8988T (cell line): ENCODE results near the gene GORASP1.

Experiments used
- DNase-seq: peaks from one replicate; pipeline ENCODE4 v3.0.0; 2011

GORASP1 gene

GRCh38 chr3:39107388-39108199, at the start of gene GORASP1, which contains the start of gene TTC21A:
Gene GORASP1 (minus strand): TSS chr3:39107627. CDS start chr3:39107541, 86 bp downstream.
Gene TTC21A (plus strand): TSS chr3:39107680. CDS start chr3:39107838, 158 bp downstream.
- DNase-seq = peak; percentile 96

DNA sequence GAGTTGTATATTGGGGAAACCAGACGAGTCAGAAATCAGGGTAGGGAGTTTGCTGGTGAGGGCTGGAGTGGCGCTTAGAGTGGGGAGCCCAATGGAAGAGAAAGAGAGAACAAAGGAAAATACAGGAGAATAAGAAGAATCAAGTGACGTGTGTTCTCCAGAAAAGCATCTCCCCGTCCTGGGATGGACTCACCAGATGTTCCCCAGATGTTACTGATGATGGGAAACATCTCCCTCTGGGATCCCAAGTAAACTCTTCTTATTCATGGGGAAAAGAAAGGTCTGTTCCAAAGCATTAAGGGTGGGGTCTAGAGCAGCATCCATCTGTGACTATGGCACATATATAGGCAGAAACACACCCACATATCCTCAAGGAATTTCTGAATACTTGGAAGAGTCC, 49.0 kb upstream of the GORASP1 start:
- no peak for DNase-seq

DNA sequence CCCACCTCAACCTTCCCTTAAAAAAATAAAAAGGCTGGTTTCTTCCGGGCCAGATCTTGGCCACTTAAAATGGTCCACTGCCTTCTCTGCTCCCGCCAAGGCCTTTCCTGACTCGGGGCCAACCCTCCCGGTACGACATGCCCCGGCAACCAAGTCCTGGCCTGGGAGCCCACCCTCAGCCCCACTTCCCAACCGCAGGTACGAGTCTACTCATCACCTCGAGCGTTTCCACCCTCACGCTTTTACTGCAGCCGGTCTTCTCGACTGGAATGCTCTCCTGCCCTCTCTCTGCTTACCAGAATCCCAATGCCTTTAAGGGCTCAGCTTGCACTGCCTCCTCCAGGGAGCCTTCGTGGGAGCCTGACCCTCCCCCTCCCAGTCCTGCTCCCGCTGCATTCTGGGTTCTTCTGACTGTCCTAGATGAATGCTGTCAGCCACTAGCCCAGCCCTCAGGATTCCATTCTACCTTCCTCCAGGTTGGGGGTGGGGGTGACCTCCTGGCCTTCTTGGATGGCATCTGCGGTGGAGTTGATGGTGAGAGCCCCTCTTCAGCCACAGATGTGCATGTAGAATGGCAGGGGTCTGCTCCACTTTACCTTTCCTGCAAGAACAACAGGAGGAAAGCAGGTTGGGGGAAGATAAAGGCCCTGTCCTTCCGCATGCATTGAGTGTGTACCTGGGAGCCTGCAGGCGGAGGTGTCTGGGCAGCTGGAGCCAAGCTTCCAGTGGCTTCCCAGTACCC, 47.0 kb upstream of the GORASP1 start:
- no peak for DNase-seq

DNA sequence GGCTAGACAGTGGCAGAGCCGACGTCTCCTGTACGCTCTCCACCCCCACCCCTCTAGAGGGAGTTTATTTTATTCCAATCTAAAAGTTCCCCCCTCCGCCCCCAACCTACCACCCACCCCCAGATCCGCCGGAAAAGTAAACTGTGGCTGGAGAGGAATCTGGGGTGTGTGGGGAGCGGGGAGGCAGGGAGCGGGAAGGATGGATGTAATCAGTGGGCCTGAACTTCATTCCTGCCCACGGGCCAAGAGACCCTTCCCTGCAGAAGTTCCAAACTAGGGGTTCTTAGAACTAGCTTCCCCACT, 46.5 kb upstream of the GORASP1 start:
- DNase-seq = no peak

GRCh38 chr3:39150803-39151631, 43.6 kb upstream of the GORASP1 start:
- DNase-seq = no peak

- no peak for DNase-seq
Measured at GRCh38 chr3:39150148-39150802, 42.8 kb upstream of the GORASP1 start.

GRCh38 chr3:39149498-39150147, 42.2 kb upstream of the GORASP1 start:
- no peak for DNase-seq

DNA sequence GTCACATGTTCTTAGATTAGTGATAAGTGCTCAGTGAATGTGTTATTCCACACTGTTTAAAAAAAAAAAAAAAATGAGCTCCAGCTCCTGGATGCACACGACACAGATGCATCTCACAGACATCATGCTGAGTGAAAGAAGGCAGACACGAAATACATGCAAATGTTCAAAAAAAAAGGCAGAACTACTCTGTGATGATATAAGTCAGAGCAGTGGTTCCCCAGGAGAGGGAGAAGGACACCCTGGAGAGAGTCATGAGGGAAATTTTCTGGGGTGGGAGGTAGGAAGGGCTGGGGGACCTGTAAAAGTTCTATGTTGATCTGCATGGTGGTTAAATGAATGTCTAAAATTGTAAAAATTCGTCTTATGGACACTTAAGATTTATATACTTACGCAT, 41.6 kb upstream of the GORASP1 start:
- no peak for DNase-seq

GRCh38 chr3:39148435-39149058, 41.1 kb upstream of the GORASP1 start:
- DNase-seq = no peak

- no peak for DNase-seq
Measured at GRCh38 chr3:39147711-39148434, 40.4 kb upstream of the GORASP1 start.

GRCh38 chr3:39146611-39147591, 39.5 kb upstream of the GORASP1 start:
- peak; percentile 84 for DNase-seq

GRCh38 chr3:39146083-39146501, 38.7 kb upstream of the GORASP1 start:
- DNase-seq = no peak

GRCh38 chr3:39144748-39145380, 37.4 kb upstream of the GORASP1 start:
- no peak for DNase-seq

DNA sequence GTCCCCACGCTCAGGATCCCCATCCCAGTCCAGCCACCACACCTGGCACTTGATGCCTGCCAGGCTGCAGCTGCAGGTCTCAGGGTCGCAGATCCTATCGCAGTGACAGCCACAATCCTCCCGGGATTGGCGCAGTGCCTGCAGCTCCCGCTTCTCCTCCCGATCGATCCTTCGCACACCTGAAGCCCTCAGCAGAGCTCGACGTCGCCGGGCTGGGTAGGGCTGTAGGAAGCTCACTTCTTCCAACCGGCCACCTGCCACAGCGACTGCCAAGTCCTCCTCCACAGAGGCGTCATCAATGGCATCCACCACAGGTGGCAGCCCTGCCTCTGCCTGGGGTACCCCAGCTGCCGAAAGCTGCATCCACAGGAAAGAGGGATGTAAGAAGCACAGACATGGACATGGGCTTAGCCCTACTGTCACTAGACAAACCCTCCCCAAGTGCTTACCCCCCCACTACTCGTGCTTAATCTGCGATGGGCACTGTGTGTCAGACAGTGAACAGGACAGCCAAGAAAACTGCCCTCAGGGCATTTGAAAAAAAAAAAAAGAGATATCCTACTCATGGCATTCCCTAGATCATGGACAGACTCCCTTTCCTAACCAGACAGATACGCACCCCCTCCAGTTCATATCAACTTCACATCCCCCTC, 36.8 kb upstream of the GORASP1 start:
- DNase-seq = no peak

DNA sequence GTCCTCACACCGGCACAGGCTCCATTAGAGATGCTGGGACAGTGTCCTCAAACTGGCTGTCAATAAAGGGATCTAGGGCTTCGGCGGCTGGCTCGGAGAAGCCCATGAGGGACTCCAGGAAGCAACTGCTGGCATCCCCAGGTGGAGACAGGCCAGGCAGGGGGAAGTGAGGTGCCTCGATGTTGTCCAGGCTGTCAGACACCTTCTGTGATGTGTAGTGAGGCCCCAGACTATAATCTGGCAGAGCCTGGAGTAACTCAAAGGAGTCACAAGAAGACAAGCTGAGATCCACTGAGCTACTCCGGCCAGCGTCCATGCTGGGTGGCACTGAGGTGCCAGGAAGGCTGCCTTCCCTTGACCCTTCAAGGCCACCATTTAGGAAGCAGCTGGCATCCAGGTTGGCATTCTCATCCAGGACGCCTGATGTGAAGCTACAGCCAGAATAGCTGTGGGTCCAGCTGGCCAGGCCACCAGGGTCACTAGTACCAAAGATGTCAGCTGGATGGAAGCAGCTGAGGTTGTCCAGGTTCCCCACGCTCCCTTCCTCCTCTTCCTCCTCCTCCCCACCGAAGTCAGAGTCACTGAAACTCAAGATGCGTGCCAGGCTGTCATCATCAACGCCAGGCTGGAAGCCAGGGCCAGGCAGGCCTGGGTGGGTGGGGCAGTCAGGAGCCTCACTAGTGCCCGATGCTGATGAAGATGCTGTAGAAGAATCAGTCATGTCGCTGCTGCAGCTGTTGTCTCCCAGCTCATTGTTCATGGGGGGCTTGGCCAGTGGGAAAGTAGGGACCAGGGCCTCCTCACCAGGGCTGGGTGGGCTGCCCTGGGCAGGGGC, 35.8 kb upstream of the GORASP1 start:
- no peak for DNase-seq

- DNase-seq = no peak
Measured at GRCh38 chr3:39142067-39142466, 34.6 kb upstream of the GORASP1 start.

DNA sequence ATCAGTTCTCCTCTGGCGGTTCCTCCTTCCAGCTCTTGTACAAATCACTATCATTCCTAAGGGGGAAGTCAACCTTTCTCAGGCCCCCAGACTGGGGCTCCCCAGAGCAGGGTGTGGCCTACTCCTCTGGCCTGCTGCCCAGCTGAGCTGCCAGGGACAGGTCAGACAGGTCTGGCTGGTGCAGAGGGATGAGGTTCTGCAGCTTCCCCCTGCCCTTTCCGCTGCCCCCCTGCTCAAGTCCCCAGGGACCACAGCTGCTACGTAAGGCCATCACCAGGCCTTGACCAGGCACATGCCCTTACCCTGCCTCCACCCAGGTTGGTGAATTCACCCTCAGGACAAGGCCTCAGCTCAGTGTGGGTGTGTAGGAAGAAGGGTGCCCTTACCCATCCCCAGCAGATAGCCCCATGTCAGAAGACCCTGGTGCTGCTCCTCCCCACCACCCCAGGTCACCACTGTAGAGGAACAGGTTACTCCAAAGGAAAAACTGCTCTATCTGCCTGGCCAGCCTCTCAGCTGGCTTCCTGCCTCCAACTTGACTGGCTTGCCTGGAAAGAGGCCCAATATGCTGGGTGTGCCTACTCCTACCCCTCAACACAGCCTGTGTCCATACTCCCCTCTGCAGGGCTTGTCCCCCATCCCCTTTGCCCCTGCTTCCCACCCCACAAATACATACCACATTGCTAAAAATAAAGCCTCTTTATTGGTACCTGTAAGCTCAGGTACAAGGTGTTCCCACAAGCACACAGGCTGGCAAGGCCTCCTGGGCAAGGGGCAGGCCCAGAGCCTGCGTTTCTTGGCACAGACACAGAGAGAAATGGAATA, 34.0 kb upstream of the GORASP1 start:
- DNase-seq = no peak
